GM19193 (cell line): ENCODE results near the gene SCAI.

Experiments used
- POLR2A ChIP-seq: IDR thresholded peaks from 4 replicates; pipeline ENCODE4 v1.6.1; 2011; ENCODE audit not compliant: insufficient read depth, insufficient read length; ENCODE audit errors: extremely low read depth

SCAI gene

GRCh38 chr9:124983698-124984097 lies 159.6 kb downstream of the SCAI start:
- TF ChIP-seq POLR2A, result no peak

- TF ChIP-seq POLR2A, result no peak
Observed at GRCh38 chr9:124980431-124980830, 162.9 kb downstream of the SCAI start.

- no peak for TF ChIP-seq POLR2A
Observed at GRCh38 chr9:124975131-124975530, 168.2 kb downstream of the SCAI start.

GRCh38 chr9:124973807-124974206 lies 169.5 kb downstream of the SCAI start:
- TF ChIP-seq POLR2A, result no peak

- TF ChIP-seq POLR2A, result no peak
Observed at GRCh38 chr9:124972241-124972770, 171.0 kb downstream of the SCAI start.

- no peak for TF ChIP-seq POLR2A
Observed at GRCh38 chr9:124969401-124969800, 173.9 kb downstream of the SCAI start.

- TF ChIP-seq POLR2A, result no peak
Observed at GRCh38 chr9:124968238-124968637, 175.1 kb downstream of the SCAI start.

GRCh38 chr9:124964604-124965003 lies 178.7 kb downstream of the SCAI start:
- no peak for TF ChIP-seq POLR2A

- TF ChIP-seq POLR2A, result no peak
Observed at GRCh38 chr9:124964056-124964455, 179.3 kb downstream of the SCAI start.

- no peak for TF ChIP-seq POLR2A
Observed at GRCh38 chr9:124960409-124960752, 182.9 kb downstream of the SCAI start.

- no peak for TF ChIP-seq POLR2A
Observed at GRCh38 chr9:124954255-124954654, 189.1 kb downstream of the SCAI start.

- TF ChIP-seq POLR2A, result no peak
Observed at GRCh38 chr9:124950050-124950718, 193.1 kb downstream of the SCAI start.

GRCh38 chr9:124949387-124949786 lies 193.9 kb downstream of the SCAI start:
- no peak for TF ChIP-seq POLR2A

GRCh38 chr9:124947727-124948391 lies 195.5 kb downstream of the SCAI start:
- TF ChIP-seq POLR2A, result no peak

- no peak for TF ChIP-seq POLR2A
Observed at GRCh38 chr9:124946167-124946566, 197.2 kb downstream of the SCAI start.
